HepG2 (cell line): Measurements from ENCODE around the gene MAPK11. TPM values are rescaled to one million over a fixed set of nuclear protein-coding genes. Genes with fewer than 3 reads are reported as not detected.
A peak's percentile ranks its signal among the peaks of the same experiment; 100 is the strongest.

Experiments
- CEBPB ChIP-seq: IDR thresholded peaks from 2 replicates; pipeline ENCODE4 v1.6.1; 2011; ENCODE audit warnings: low read depth, low read length, improper control_type of control experiment, borderline replicate concordance
- DNMT1 ChIP-seq: sonication (generic); formaldehyde crosslinking; IDR thresholded peaks from 2 replicates; pipeline ENCODE4 v1.5.1; 2020; ENCODE audit warnings: mild to moderate bottlenecking, missing genetic modification reagents
- DPF2 ChIP-seq: sonication (generic); formaldehyde crosslinking; IDR thresholded peaks from 2 replicates; pipeline ENCODE4 v1.4.0; 2020; ENCODE audit warnings: mild to moderate bottlenecking, low read depth, missing genetic modification reagents, borderline replicate concordance
- ELF4 ChIP-seq: sonication (generic); formaldehyde crosslinking; IDR thresholded peaks from 2 replicates; pipeline ENCODE4 v1.5.0; 2020; ENCODE audit warnings: missing genetic modification reagents, mild to moderate bottlenecking, moderate library complexity, borderline replicate concordance
- EP300 ChIP-seq, 3 experiments: sonication (generic) in 1 of 3; formaldehyde crosslinking in 1 of 3; IDR thresholded peaks; 2 replicates each; pipeline versions ENCODE4 v1.5.1 to v1.6.1; 2011 to 2020; ENCODE audit warnings: low read depth in 2 of 3, low read length in 2 of 3, borderline replicate concordance in 1 of 3, improper control_type of control experiment in 1 of 3, mild to moderate bottlenecking in 1 of 3, missing genetic modification reagents in 1 of 3, moderate library complexity in 1 of 3
- NFIB ChIP-seq: sonication (generic); formaldehyde crosslinking; IDR thresholded peaks from 2 replicates; pipeline ENCODE4 v1.9.0; 2021; ENCODE audit warnings: missing genetic modification reagents, mild to moderate bottlenecking, borderline replicate concordance
- NR2F6 ChIP-seq, 2 experiments: IDR thresholded peaks; 2 replicates each; pipeline ENCODE4 v1.6.1; 2016; ENCODE audit warnings: antibody characterized with exemption in 1 of 2, mild to moderate bottlenecking in 1 of 2
- POLR2AphosphoS5 ChIP-seq: IDR thresholded peaks from 2 replicates; pipeline ENCODE4 v1.6.1; 2012; ENCODE audit warnings: low read depth, low read length
- RCOR2 ChIP-seq: IDR thresholded peaks from 2 replicates; pipeline ENCODE4 v1.6.1; 2016; ENCODE audit warnings: missing biosample characterization, missing genetic modification reagents
- SIX4 ChIP-seq: sonication (generic); formaldehyde crosslinking; IDR thresholded peaks from 2 replicates; pipeline ENCODE4 v1.4.0; 2020; ENCODE audit warnings: missing genetic modification reagents
- ZEB1 ChIP-seq: IDR thresholded peaks from 2 replicates; pipeline ENCODE4 v1.6.1; 2012; ENCODE audit warnings: mild to moderate bottlenecking, low read depth, inconsistent platforms; ENCODE audit not compliant: insufficient replicate concordance
- ZFP37 ChIP-seq: sonication (generic); formaldehyde crosslinking; IDR thresholded peaks from 2 replicates; pipeline ENCODE4 v1.4.0; 2020; ENCODE audit warnings: missing genetic modification reagents, borderline replicate concordance
- ZFYVE20 ChIP-seq: sonication (generic); formaldehyde crosslinking; IDR thresholded peaks from 2 replicates; pipeline ENCODE4 v1.8.0; 2023; ENCODE audit warnings: low read depth, mild to moderate bottlenecking, moderate library complexity, missing genetic modification reagents, borderline replicate concordance
- ZNF234 ChIP-seq: sonication (generic); formaldehyde crosslinking; conservative IDR thresholded peaks from 2 replicates; pipeline ENCODE4 v1.5.1; 2020; ENCODE audit warnings: mild to moderate bottlenecking, missing genetic modification reagents
- ZNF460 ChIP-seq: sonication (generic); formaldehyde crosslinking; IDR thresholded peaks from 2 replicates; pipeline ENCODE4 v1.5.1; 2020; ENCODE audit warnings: missing genetic modification reagents, mild to moderate bottlenecking, borderline replicate concordance
- ZNF546 ChIP-seq: sonication (generic); formaldehyde crosslinking; conservative IDR thresholded peaks from 2 replicates; pipeline ENCODE4 v1.8.1; 2023; ENCODE audit warnings: mild to moderate bottlenecking, missing genetic modification reagents
- ZNF776 ChIP-seq: sonication (generic); formaldehyde crosslinking; IDR thresholded peaks from 2 replicates; pipeline ENCODE4 v1.4.0; 2020; ENCODE audit warnings: mild to moderate bottlenecking, missing genetic modification reagents
- polyA plus RNA-seq, 8 experiments: library from polyadenylated mRNA; depleted of rRNA in 3 of 8; stranded (reverse) in 7 of 8; unstranded in 1 of 8; fragments of >200 nt; fragmentation: Illumina TruSeq in 4 of 8; extraction: Trizol in 4 of 8; gene quantifications; 2 replicates each; pipeline versions ENCODE4 v1.2.1 to v1.2.3, GENCODE V29; 2011 to 2016; ENCODE audit warnings: low read depth in 4 of 8, missing spikeins in 1 of 8, mixed read lengths in 1 of 8; ENCODE audit not compliant: insufficient read depth in 1 of 8
- total RNA-seq, 5 experiments: library from RNA; depleted of rRNA; stranded (reverse); fragments of >200 nt; fragmentation: Illumina TruSeq; extraction: Trizol; gene quantifications; 2 replicates each; pipeline ENCODE4 v1.2.3, GENCODE V29; 2016; ENCODE audit warnings: low read depth in 1 of 5
- TF ChIP-seq, protein P1 (sequence below): sonication (generic); IDR thresholded peaks from 2 replicates; pipeline ENCODE4 v1.6.1; 2016; ENCODE audit warnings: low read depth, borderline replicate concordance
- TF ChIP-seq, protein P2 (sequence below): sonication (generic); formaldehyde crosslinking; IDR thresholded peaks from 2 replicates; pipeline ENCODE4 v1.4.0; 2020; ENCODE audit warnings: mild to moderate bottlenecking, missing genetic modification reagents
- TF ChIP-seq, protein P3 (sequence below): sonication (generic); formaldehyde crosslinking; IDR thresholded peaks from 2 replicates; pipeline ENCODE4 v1.5.1; 2020; ENCODE audit warnings: missing genetic modification reagents, mild to moderate bottlenecking, borderline replicate concordance
- TF ChIP-seq, protein P4 (sequence below): sonication (generic); formaldehyde crosslinking; IDR thresholded peaks from 2 replicates; pipeline ENCODE4 v1.8.0; 2022; ENCODE audit warnings: low read depth, missing genetic modification reagents

MAPK11 gene
- total and polyA plus RNA-seq, 2 of the 13 experiments (the other 11 are each of a cell fraction or from before 2014, with no cell fraction given), result 0.15 to 0.17 TPM

DNA sequence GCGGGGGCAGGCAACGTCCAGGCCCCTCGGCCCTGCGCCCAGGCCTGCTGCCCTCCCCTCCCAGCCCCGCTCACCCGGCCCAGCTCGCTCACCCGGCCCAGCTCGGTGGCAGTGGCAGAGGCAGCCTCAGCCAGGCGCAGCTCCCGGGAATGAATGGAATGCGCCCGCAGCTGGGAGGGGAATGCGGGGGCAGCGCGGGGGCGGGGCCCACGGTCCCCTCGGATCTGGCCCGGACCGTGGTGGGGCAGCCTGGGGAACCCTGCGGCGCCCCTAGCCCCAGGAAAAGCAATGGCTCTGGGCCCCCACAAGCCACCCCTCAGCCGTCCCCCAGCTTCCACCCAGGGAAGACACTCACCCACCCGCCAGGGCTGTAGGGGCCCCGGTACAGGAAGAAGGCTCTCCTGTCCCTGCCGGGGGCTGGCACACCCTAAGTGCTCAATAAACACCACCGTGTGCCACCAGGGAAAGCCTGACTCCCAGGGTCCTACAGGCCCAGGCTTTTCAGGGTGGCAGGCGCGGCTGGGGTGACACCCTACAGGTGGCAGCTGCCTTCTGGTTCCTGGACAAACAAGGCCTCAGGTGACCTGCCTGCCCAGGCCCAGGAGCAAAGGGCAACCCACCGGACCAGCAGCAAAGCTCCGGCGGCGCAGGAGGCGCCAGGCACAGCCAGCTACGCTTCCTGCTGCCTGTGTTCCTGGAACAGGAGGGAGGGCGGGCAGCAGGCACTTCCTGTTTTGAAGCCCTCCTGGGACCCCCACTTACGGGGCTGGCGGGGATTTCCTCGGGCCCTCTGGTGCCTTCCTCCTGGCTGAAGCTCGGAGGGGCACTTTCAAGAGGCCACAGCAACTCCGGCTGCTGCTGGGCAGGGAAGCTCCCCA lies 23.5 kb upstream of the MAPK11 start (continued):
- TF ChIP-seq, protein P1, sequence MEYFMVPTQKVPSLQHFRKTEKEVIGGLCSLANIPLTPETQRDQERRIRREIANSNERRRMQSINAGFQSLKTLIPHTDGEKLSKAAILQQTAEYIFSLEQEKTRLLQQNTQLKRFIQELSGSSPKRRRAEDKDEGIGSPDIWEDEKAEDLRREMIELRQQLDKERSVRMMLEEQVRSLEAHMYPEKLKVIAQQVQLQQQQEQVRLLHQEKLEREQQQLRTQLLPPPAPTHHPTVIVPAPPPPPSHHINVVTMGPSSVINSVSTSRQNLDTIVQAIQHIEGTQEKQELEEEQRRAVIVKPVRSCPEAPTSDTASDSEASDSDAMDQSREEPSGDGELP, result peak; percentile 91
- TF ChIP-seq, protein P2, sequence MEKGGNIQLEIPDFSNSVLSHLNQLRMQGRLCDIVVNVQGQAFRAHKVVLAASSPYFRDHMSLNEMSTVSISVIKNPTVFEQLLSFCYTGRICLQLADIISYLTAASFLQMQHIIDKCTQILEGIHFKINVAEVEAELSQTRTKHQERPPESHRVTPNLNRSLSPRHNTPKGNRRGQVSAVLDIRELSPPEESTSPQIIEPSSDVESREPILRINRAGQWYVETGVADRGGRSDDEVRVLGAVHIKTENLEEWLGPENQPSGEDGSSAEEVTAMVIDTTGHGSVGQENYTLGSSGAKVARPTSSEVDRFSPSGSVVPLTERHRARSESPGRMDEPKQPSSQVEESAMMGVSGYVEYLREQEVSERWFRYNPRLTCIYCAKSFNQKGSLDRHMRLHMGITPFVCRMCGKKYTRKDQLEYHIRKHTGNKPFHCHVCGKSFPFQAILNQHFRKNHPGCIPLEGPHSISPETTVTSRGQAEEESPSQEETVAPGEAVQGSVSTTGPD (CRISPR knock-in tag), result peak; percentile 87
- TF ChIP-seq RCOR2 (CRISPR knock-in tag), result peak; percentile 20; the same call in 1 of the 2 replicates
- TF ChIP-seq DNMT1 (CRISPR knock-in tag), result no peak
- no peak; the same call in 1 of the 2 replicates for TF ChIP-seq DPF2 (CRISPR knock-in tag)
- peak; percentile 66 for TF ChIP-seq ZEB1
- 0 out of 2 replicates have a peak, but pooled peaks have one; percentile 53 for TF ChIP-seq SIX4
- TF ChIP-seq, protein P3, sequence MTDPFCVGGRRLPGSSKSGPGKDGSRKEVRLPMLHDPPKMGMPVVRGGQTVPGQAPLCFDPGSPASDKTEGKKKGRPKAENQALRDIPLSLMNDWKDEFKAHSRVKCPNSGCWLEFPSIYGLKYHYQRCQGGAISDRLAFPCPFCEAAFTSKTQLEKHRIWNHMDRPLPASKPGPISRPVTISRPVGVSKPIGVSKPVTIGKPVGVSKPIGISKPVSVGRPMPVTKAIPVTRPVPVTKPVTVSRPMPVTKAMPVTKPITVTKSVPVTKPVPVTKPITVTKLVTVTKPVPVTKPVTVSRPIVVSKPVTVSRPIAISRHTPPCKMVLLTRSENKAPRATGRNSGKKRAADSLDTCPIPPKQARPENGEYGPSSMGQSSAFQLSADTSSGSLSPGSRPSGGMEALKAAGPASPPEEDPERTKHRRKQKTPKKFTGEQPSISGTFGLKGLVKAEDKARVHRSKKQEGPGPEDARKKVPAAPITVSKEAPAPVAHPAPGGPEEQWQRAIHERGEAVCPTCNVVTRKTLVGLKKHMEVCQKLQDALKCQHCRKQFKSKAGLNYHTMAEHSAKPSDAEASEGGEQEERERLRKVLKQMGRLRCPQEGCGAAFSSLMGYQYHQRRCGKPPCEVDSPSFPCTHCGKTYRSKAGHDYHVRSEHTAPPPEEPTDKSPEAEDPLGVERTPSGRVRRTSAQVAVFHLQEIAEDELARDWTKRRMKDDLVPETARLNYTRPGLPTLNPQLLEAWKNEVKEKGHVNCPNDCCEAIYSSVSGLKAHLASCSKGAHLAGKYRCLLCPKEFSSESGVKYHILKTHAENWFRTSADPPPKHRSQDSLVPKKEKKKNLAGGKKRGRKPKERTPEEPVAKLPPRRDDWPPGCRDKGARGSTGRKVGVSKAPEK (CRISPR knock-in tag), result no peak
- peak; percentile 72; the same call in 1 of the 2 replicates for TF ChIP-seq ZNF460 (CRISPR knock-in tag)
- peak; percentile 34 to 71; a peak in 3 of 4 replicates for TF ChIP-seq EP300 (IDR thresholded peaks at IDR 0.05; ENCODE audit: low read depth in 2 of 2, low read length in 2 of 2)
- TF ChIP-seq EP300 (CRISPR knock-in tag; IDR thresholded peaks at IDR 0.05; ENCODE audit: borderline replicate concordance), result peak; percentile 71
- TF ChIP-seq POLR2AphosphoS5, result 0 out of 2 replicates have a peak, but pooled peaks have one; percentile 42
- no peak for TF ChIP-seq ZNF234 (CRISPR knock-in tag)
- TF ChIP-seq ELF4 (CRISPR knock-in tag), result 0 out of 2 replicates have a peak, but pooled peaks have one; percentile 61
- TF ChIP-seq ZFP37 (CRISPR knock-in tag), result no peak
- TF ChIP-seq CEBPB, result no peak
- TF ChIP-seq ZNF546 (CRISPR knock-in tag), result no peak
- no peak for TF ChIP-seq NFIB
- peak; percentile 66 for TF ChIP-seq NR2F6 (IDR thresholded peaks at IDR 0.05)
- TF ChIP-seq NR2F6 (CRISPR knock-in tag; IDR thresholded peaks at IDR 0.05), result peak; percentile 92
- TF ChIP-seq ZFYVE20 (CRISPR knock-in tag), result 0 out of 2 replicates have a peak, but pooled peaks have one; percentile 30
- TF ChIP-seq, protein P4, sequence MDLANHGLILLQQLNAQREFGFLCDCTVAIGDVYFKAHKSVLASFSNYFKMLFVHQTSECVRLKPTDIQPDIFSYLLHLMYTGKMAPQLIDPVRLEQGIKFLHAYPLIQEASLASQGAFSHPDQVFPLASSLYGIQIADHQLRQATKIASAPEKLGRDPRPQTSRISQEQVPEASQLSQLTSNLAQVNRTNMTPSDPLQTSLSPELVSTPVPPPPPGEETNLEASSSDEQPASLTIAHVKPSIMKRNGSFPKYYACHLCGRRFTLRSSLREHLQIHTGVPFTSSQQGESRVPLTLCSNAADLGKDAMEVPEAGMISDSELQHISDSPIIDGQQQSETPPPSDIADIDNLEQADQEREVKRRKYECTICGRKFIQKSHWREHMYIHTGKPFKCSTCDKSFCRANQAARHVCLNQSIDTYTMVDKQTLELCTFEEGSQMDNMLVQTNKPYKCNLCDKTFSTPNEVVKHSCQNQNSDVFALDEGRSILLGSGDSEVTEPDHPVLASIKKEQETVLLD (CRISPR knock-in tag), result no peak
- no peak; the same call in 1 of the 2 replicates for TF ChIP-seq ZNF776 (CRISPR knock-in tag)
